Natural killer cell (primary cell): ENCODE measurements around the gene SND1. TPM values are rescaled to one million over a fixed set of nuclear protein-coding genes. Genes with fewer than 3 reads are reported as not detected.

Experiments used
- ATAC-seq, 3 donors: fragments of 150-1000 bp in 2 of 3; fragments of 200-7000 bp in 1 of 3; cut with Tn5 transposase; 1 replicate in 1 of 3; 2 replicates in 2 of 3; pipeline ENCODE4 v1.10.0; 2021; ENCODE audit warnings: mild to moderate bottlenecking in 2 of 3, moderate library complexity in 2 of 3
- DNase-seq, 2 donors: peaks; one replicate each; pipeline versions ENCODE4 v3.0.0 to v3.0.0-alpha.2; 2013 to 2021; ENCODE audit warnings: mixed read lengths in 1 of 2
- H3K27ac ChIP-seq: one replicate; pipeline ENCODE4 v1.5.1; 2013; ENCODE audit warnings: mild to moderate bottlenecking, low read length
- H3K27me3 ChIP-seq: one replicate; pipeline ENCODE4 v1.6.1; 2013; ENCODE audit warnings: low read length; ENCODE audit not compliant: control insufficient read depth, insufficient read depth
- H3K36me3 ChIP-seq: one replicate; pipeline ENCODE4 v1.6.1; 2013; ENCODE audit warnings: low read length; ENCODE audit not compliant: control insufficient read depth, insufficient read depth
- H3K4me1 ChIP-seq: one replicate; pipeline ENCODE4 v1.6.1; 2013; ENCODE audit warnings: low read length; ENCODE audit not compliant: control insufficient read depth, insufficient read depth
- H3K4me3 ChIP-seq: one replicate; pipeline ENCODE4 v1.5.1; 2013; ENCODE audit warnings: low read length
- H3K9me3 ChIP-seq: one replicate; pipeline ENCODE4 v1.6.1; 2013; ENCODE audit warnings: low read length; ENCODE audit not compliant: control insufficient read depth, insufficient read depth
- H3K27ac Mint-ChIP-seq, 2 donors: one replicate each; pipeline ENCODE4 v1.8.0; 2022; ENCODE audit warnings: mild to moderate bottlenecking in 2 of 2, mixed read lengths in 2 of 2, moderate library complexity in 1 of 2
- H3K27me3 Mint-ChIP-seq, 2 donors: one replicate each; pipeline ENCODE4 v1.8.0; 2022; ENCODE audit warnings: low read depth in 2 of 2, mixed read lengths in 2 of 2
- H3K36me3 Mint-ChIP-seq: one replicate; pipeline ENCODE4 v1.8.0; 2022; ENCODE audit warnings: mixed read lengths
- H3K4me1 Mint-ChIP-seq, 2 donors: one replicate each; pipeline ENCODE4 v1.8.0; 2022; ENCODE audit warnings: mixed read lengths in 2 of 2
- H3K4me3 Mint-ChIP-seq: one replicate; pipeline ENCODE4 v1.8.0; 2022; ENCODE audit warnings: mild to moderate bottlenecking, moderate library complexity, mixed read lengths
- H3K9me3 Mint-ChIP-seq, 2 donors: one replicate each; pipeline ENCODE4 v1.8.0; 2022; ENCODE audit warnings: mixed read lengths in 2 of 2
- CTCF ChIP-seq: fragments of 200-600 bp; IDR thresholded peaks from one replicate; pipeline ENCODE4 v1.8.0; 2022; ENCODE audit warnings: antibody characterized with exemption
- WGBS: methylation state at CpG from one replicate; pipeline ENCODE4 v1.1.7; 2013; ENCODE audit warnings: missing lambda C conversion rate; ENCODE audit not compliant: insufficient coverage; 5-methylcytosine and 5-hydroxymethylcytosine counted together
- intact Hi-C: fragments of 100-400 bp; cut with micrococcal nuclease; formaldehyde crosslinking; loops from one replicate; pipeline ENCODE4 v1.14.2; 2022
- total RNA-seq, 4 donors: library from RNA; stranded (reverse); fragments of 120-200 nt in 1 of 4; gene quantifications; one replicate each; pipeline versions ENCODE4 v1.2.3 to v1.2.4, GENCODE V29; 2013 to 2022

SND1 gene
- total RNA-seq, 3 donors from 2014 or later (not counting 1 experiment from before 2014, with no cell fraction given): 149 to 188 (median 149) TPM

DNA sequence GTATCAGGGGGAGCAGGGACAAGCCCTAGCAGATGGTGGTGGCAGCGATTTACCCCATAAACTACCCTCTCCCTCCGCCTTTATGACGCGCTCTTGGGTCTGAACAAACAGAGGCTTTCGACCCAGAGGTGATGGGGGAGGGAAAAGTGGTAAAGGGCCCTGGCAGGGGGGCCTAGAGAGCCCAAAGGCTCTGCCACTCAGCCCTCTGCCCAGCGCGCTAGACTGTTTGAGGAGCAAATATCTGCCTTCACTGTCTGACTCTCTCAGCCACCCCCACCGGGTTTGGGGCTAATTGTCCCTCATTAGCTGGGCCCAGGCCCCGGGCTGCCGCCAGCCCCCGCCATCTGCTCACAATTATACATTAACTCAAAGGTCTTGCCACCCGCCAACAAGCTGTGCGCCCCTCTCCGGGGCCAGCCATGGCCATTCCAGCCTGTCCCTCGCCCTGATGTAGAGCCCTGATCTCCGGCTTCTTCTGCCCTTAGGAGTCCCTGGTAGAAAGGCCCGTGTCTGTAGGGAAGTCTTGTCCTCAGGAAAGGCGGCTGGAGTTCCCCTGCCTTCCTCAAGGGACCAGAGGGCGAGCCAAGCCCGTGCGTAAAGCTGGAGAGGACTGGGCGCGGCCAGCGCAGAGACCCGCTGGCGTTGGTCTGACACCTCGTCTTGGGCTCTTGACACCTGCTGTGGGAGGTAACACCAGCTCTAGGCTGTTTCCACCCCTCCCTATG is 32.2 kb upstream of the SND1 start:
- Mint-ChIP-seq H3K4me3 (no peak overlapping the region), H3K4me1 (peaks cover 0 to 7% of the 10 kb centered on the region in 2 donors), H3K9me3 (no peaks in the 10 kb centered on the region), H3K27me3 (peaks cover 52 to 68% of the 10 kb centered on the region in 2 donors), H3K36me3 (no peaks in the 10 kb centered on the region), H3K27ac (no peak overlapping the region)
- Histone ChIP-seq H3K27ac (no peak overlapping the region), H3K27me3 (no peaks in the 10 kb centered on the region), H3K4me1 (no peaks in the 10 kb centered on the region), H3K36me3 (no peaks in the 10 kb centered on the region), H3K9me3 (no peaks in the 10 kb centered on the region), H3K4me3 (no peak overlapping the region)
- intact Hi-C loops: no loop called here
- DNase-seq (no peak), ATAC-seq (peak in 1 of 3 donors; percentile 47)
- TF ChIP-seq CTCF: no peak
- WGBS: 7% methylated on average over 22 of the region's 27 CpGs

DNA sequence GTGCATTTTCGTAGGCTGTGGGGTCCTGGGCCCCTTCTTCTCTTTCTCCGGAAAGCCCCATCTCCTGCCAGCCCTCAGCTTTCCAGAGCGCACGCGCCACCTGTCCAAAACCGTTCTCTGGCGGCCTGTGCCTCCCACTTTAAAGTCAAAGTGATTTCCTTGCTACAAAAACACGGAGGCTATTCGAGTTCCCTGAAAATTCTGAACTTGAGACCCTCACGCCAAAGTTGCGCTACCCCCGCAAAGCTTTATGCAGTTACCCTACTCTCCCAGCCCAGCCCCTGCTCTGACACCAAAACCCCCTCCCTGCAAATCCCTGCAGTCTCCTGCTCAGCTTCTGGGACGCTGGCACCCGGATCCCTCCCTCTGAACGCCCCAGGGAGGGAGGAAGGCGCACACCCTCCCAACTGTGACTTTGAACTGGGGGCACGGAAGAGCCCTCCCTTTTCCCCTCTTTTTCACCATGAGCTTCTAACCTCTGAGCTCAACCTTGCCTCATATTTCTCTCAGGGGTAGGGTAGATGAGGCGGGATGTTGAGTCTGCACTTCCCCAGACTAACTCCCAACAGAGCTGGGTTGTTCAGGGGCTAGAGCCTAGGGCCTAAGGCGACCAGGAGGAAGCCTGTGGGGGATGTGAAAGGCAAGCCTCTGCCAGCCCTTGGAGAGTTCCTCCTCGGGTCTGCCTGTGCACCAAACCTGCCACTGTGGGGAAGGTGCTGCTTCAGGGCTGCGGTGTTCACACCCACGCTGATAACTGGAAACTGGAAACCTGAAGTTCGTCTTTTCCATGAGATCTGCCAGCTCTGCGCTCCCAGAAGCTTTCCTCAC is 31.4 kb upstream of the SND1 start:
- H3K36me3 ChIP-seq: no peaks in the 10 kb centered on the region
- Mint-ChIP-seq H3K27me3 (peaks cover 52 to 73% of the 10 kb centered on the region in 2 donors), H3K36me3 (no peaks in the 10 kb centered on the region), H3K27ac (no peak overlapping the region), H3K4me3 (no peak overlapping the region), H3K4me1 (peaks cover 0 to 7% of the 10 kb centered on the region in 2 donors), H3K9me3 (no peaks in the 10 kb centered on the region)
- H3K9me3 ChIP-seq: no peaks in the 10 kb centered on the region
- no peaks in the 10 kb centered on the region for H3K4me1 ChIP-seq
- intact Hi-C loops: no loop called here
- WGBS: 9% methylated on average over 21 of the region's 24 CpGs
- H3K4me3 ChIP-seq: no peak overlapping the region
- ATAC-seq: no peak
- no peak overlapping the region for H3K27ac ChIP-seq
- no peak for DNase-seq
- no peak for TF ChIP-seq CTCF
- no peaks in the 10 kb centered on the region for H3K27me3 ChIP-seq

GRCh38 chr7:127625331-127625730 is 26.7 kb upstream of the SND1 start:
- Histone ChIP-seq H3K4me3 (no peak overlapping the region), H3K27ac (no peak overlapping the region), H3K4me1 (no peaks in the 10 kb centered on the region), H3K27me3 (no peaks in the 10 kb centered on the region), H3K36me3 (no peaks in the 10 kb centered on the region), H3K9me3 (no peaks in the 10 kb centered on the region)
- no peaks in the 10 kb centered on the region for H3K9me3 Mint-ChIP-seq
- peaks cover 0 to 5% of the 10 kb centered on the region in 2 donors for H3K4me1 Mint-ChIP-seq
- no peak overlapping the region for H3K27ac Mint-ChIP-seq
- peaks cover 41 to 42% of the 10 kb centered on the region in 2 donors for H3K27me3 Mint-ChIP-seq
- H3K36me3 Mint-ChIP-seq: no peaks in the 10 kb centered on the region
- H3K4me3 Mint-ChIP-seq: no peak overlapping the region
- ATAC-seq (no peak), DNase-seq (no peak)
- intact Hi-C loops: no loop called here
- TF ChIP-seq CTCF: no peak
